Measurements from ENCODE around the gene HAND2. TPM values are rescaled to one million over a fixed set of nuclear protein-coding genes. Genes with fewer than 3 reads are reported as not detected.

Gene HAND2
- total and polyA plus RNA-seq, 2 of the 8 experiments (the other 6 are each of a cell fraction or from before 2014, with no cell fraction given) = 0.05 TPM; not detected in 1

DNA sequence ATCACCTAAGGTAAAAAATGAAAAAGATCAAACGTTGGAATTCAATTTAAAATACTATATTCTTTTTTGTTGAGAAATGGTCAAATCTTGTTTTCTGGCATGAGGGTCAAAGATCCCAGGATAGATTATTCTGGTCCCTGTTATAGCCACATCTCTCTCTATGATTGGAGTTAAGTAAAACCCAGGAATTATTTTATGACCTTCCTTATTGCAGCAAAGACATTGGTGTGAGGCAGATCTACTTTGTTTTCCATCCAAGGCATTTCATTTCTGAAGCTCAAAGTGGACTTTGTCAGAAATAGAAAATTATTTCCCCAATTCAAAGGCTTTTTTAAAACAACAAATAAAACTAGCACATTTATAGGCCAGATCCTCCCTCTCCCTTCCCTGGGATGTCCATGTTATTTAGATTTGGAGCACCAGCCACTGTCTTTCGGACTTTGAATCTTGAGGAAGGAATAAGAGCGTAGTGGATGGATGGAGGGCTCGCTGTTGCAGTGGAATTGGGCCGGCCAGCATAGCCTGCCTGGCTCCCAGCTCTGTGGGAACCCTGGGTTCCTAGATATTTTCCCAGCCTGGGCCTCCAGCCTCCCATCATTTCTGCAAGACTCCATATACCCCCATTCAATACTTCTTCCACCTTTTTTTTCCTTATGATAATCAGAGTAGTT, 45.6 kb upstream of the HAND2 start (continued):
- TF ChIP-seq, protein P1, sequence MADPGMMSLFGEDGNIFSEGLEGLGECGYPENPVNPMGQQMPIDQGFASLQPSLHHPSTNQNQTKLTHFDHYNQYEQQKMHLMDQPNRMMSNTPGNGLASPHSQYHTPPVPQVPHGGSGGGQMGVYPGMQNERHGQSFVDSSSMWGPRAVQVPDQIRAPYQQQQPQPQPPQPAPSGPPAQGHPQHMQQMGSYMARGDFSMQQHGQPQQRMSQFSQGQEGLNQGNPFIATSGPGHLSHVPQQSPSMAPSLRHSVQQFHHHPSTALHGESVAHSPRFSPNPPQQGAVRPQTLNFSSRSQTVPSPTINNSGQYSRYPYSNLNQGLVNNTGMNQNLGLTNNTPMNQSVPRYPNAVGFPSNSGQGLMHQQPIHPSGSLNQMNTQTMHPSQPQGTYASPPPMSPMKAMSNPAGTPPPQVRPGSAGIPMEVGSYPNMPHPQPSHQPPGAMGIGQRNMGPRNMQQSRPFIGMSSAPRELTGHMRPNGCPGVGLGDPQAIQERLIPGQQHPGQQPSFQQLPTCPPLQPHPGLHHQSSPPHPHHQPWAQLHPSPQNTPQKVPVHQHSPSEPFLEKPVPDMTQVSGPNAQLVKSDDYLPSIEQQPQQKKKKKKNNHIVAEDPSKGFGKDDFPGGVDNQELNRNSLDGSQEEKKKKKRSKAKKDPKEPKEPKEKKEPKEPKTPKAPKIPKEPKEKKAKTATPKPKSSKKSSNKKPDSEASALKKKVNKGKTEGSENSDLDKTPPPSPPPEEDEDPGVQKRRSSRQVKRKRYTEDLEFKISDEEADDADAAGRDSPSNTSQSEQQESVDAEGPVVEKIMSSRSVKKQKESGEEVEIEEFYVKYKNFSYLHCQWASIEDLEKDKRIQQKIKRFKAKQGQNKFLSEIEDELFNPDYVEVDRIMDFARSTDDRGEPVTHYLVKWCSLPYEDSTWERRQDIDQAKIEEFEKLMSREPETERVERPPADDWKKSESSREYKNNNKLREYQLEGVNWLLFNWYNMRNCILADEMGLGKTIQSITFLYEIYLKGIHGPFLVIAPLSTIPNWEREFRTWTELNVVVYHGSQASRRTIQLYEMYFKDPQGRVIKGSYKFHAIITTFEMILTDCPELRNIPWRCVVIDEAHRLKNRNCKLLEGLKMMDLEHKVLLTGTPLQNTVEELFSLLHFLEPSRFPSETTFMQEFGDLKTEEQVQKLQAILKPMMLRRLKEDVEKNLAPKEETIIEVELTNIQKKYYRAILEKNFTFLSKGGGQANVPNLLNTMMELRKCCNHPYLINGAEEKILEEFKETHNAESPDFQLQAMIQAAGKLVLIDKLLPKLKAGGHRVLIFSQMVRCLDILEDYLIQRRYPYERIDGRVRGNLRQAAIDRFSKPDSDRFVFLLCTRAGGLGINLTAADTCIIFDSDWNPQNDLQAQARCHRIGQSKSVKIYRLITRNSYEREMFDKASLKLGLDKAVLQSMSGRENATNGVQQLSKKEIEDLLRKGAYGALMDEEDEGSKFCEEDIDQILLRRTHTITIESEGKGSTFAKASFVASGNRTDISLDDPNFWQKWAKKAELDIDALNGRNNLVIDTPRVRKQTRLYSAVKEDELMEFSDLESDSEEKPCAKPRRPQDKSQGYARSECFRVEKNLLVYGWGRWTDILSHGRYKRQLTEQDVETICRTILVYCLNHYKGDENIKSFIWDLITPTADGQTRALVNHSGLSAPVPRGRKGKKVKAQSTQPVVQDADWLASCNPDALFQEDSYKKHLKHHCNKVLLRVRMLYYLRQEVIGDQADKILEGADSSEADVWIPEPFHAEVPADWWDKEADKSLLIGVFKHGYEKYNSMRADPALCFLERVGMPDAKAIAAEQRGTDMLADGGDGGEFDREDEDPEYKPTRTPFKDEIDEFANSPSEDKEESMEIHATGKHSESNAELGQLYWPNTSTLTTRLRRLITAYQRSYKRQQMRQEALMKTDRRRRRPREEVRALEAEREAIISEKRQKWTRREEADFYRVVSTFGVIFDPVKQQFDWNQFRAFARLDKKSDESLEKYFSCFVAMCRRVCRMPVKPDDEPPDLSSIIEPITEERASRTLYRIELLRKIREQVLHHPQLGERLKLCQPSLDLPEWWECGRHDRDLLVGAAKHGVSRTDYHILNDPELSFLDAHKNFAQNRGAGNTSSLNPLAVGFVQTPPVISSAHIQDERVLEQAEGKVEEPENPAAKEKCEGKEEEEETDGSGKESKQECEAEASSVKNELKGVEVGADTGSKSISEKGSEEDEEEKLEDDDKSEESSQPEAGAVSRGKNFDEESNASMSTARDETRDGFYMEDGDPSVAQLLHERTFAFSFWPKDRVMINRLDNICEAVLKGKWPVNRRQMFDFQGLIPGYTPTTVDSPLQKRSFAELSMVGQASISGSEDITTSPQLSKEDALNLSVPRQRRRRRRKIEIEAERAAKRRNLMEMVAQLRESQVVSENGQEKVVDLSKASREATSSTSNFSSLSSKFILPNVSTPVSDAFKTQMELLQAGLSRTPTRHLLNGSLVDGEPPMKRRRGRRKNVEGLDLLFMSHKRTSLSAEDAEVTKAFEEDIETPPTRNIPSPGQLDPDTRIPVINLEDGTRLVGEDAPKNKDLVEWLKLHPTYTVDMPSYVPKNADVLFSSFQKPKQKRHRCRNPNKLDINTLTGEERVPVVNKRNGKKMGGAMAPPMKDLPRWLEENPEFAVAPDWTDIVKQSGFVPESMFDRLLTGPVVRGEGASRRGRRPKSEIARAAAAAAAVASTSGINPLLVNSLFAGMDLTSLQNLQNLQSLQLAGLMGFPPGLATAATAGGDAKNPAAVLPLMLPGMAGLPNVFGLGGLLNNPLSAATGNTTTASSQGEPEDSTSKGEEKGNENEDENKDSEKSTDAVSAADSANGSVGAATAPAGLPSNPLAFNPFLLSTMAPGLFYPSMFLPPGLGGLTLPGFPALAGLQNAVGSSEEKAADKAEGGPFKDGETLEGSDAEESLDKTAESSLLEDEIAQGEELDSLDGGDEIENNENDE (IDR thresholded peaks at IDR 0.05; ENCODE audit: insufficient replicate concordance, low read length) = no peak
- TF ChIP-seq RXRA (IDR thresholded peaks at IDR 0.05; ENCODE audit: insufficient read depth, low read depth, low read length) (no peak), EGR1 (IDR thresholded peaks at IDR 0.05; ENCODE audit: borderline replicate concordance, low read depth, low read length) (no peak), CHD1 (IDR thresholded peaks at IDR 0.05; ENCODE audit: low read depth, low read length) (no peak), HDAC6 (IDR thresholded peaks at IDR 0.05; ENCODE audit: low read depth, low read length) (no peak), RBBP5 (IDR thresholded peaks at IDR 0.05; ENCODE audit: borderline replicate concordance, low read depth, low read length) (no peak), CREB1 (IDR thresholded peaks at IDR 0.05) (no peak)
- TF ChIP-seq, protein P2, sequence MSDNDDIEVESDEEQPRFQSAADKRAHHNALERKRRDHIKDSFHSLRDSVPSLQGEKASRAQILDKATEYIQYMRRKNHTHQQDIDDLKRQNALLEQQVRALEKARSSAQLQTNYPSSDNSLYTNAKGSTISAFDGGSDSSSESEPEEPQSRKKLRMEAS (IDR thresholded peaks at IDR 0.05) = no peak
